NCI-H1930 (cell line): ENCODE measurements around the gene FNDC8.
"Not testable (repeated sequence)": the region's sequence is repeated elsewhere in the genome, so short reads cannot be mapped to it uniquely, and the experiment has no call there.

Source experiments
- DNase-seq, 2 experiments: peaks; one replicate each; lab custom pipeline; 2025; lab: John Stamatoyannopoulos, UW

Gene FNDC8

GRCh38 chr17:35144840-35145239 lies 23.4 kb downstream of the FNDC8 start:
- no peak for DNase-seq

GRCh38 chr17:35146214-35146833 lies 24.9 kb downstream of the FNDC8 start:
- no peak for DNase-seq

GRCh38 chr17:35147375-35147905 lies 26.0 kb downstream of the FNDC8 start, which contains the start of gene UNC45B:
Gene UNC45B (plus strand): TSS chr17:35147817. CDS start chr17:35148264, 447 bp downstream.
- DNase-seq = no peak

GRCh38 chr17:35148144-35148543 lies 26.7 kb downstream of the FNDC8 start:
- no peak for DNase-seq

GRCh38 chr17:35149941-35150340 lies 28.5 kb downstream of the FNDC8 start:
- DNase-seq = no peak

- not testable (repeated sequence) for DNase-seq
These were observed 29.7 kb downstream of the FNDC8 start for GRCh38 chr17:35151080-35151479.

- DNase-seq = no peak
These were observed 31.2 kb downstream of the FNDC8 start for GRCh38 chr17:35152421-35153140.

- DNase-seq = no peak
These were observed 33.1 kb downstream of the FNDC8 start for GRCh38 chr17:35154196-35155165.

- DNase-seq = no peak
These were observed 33.8 kb downstream of the FNDC8 start for GRCh38 chr17:35155246-35155645.

- DNase-seq = no peak
These were observed 38.5 kb downstream of the FNDC8 start for GRCh38 chr17:35159940-35160339.

- DNase-seq = no peak
These were observed 39.2 kb downstream of the FNDC8 start for GRCh38 chr17:35160354-35161201.

GRCh38 chr17:35161281-35161761 lies 39.9 kb downstream of the FNDC8 start:
- DNase-seq = no peak

GRCh38 chr17:35162755-35163154 lies 41.3 kb downstream of the FNDC8 start:
- DNase-seq = no peak

GRCh38 chr17:35163886-35164285 lies 42.5 kb downstream of the FNDC8 start:
- DNase-seq = no peak

GRCh38 chr17:35164716-35165115 lies 43.3 kb downstream of the FNDC8 start:
- no peak for DNase-seq

- DNase-seq = no peak
These were observed 45.1 kb downstream of the FNDC8 start for GRCh38 chr17:35166526-35166925.

GRCh38 chr17:35167046-35167445 lies 45.6 kb downstream of the FNDC8 start:
- DNase-seq = no peak

- no peak for DNase-seq
These were observed 46.3 kb downstream of the FNDC8 start for GRCh38 chr17:35167666-35168065.

- DNase-seq = no peak
These were observed 48.5 kb downstream of the FNDC8 start for GRCh38 chr17:35169835-35170363.

GRCh38 chr17:35170968-35171771 lies 49.8 kb downstream of the FNDC8 start:
- DNase-seq = no peak
